Inflammatory macrophage treated with lipopolysaccharide for 4 hours (primary cell): ENCODE data around the gene TMEM184B.
A peak's percentile ranks its signal among the peaks of the same experiment; 100 is the strongest.

Source experiments
- DNase-seq: peaks from one replicate; pipeline ENCODE4 v3.0.0-alpha.2; 2020

TMEM184B gene

DNA sequence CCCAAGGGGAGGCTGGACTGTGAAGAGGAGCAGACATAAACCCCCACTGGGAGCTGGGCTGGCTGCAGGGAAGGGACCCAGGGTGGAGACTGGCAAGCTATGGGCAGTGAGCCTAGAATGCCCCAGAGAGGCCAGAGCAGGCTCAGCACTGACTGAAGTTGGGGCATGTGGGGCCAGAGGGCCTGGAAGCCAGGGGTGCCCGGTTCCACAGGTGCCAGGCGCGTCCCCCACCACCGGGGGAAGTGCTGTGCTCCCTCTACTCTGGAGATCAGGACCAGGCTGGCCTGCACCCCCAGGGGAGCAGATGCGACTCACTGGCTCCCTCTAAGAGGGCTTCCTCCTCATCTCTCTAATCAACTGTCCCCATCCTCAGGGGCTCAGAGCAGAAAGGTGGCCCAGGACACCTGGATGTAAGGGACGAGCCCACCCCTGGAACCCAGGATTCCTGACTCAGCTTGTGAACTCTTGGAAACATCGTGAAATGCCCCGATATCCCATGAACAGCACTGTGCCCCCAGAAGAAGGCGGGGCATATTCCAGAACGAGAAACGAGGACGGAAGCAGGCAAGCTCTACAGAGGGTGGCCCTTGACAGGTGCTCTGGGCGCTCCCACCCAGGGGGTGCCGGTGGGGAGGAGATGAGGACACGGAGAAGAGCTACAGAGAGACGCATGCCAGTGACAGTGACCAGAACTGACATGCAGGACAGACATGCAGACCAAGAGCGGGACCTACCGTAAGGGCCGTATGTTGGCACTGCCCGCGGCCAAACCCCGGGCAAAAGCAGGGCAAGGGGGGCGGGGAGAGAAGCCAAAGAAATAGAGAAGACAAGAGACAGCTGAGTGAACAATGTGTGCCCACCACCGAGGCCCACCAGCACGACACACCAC is 50.7 kb downstream of the TMEM184B start:
- no peak for DNase-seq

DNA sequence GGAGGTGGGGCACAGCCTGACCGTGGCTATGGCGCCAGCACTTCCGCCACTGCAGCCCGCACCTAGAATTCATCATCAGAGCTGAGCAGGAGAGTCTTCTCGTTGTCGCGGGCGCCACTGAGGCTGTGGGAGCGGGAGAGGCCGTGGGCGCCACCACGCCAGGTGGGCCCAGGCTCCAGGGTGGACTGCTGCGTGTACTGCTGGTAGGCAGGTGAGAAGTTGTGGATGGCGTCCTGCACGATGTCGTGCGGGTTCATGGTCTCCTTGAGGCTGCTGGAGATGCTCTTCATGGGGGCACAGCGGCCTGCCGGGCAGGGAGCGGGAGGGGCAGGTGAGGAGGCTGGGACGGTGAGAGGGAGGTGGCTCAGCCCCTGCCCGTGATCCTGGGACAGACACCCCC is 51.4 kb downstream of the TMEM184B start:
- DNase-seq: no peak

GRCh38 chr22:38220653-38221386 is 52.0 kb downstream of the TMEM184B start:
- no peak for DNase-seq

DNA sequence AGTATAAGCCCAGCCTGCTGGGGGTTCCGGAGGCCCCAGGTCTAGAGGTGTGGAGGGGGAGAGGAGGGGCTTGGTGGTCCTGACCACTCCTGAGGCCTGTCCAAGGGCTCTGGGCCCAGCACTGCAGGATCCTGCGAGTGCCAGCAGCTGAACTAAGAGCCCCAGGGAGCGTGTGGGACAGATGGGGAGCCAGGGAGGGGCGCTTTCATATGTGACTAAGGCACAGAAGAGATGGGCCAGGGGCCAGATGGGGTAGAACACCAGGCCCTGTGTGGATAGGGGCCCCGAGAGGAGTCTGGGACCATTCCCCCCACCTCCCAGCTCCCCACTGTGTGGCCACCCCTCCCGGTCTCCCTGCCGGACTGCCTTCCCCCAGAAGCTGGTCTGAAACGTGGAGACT is 52.6 kb downstream of the TMEM184B start:
- no peak for DNase-seq

GRCh38 chr22:38219632-38220031 is 53.2 kb downstream of the TMEM184B start:
- DNase-seq: no peak

GRCh38 chr22:38218661-38219622 is 53.9 kb downstream of the TMEM184B start:
- peak; percentile 92 for DNase-seq

- peak; percentile 66 for DNase-seq
These were observed 57.4 kb downstream of the TMEM184B start for GRCh38 chr22:38215156-38216038.

DNA sequence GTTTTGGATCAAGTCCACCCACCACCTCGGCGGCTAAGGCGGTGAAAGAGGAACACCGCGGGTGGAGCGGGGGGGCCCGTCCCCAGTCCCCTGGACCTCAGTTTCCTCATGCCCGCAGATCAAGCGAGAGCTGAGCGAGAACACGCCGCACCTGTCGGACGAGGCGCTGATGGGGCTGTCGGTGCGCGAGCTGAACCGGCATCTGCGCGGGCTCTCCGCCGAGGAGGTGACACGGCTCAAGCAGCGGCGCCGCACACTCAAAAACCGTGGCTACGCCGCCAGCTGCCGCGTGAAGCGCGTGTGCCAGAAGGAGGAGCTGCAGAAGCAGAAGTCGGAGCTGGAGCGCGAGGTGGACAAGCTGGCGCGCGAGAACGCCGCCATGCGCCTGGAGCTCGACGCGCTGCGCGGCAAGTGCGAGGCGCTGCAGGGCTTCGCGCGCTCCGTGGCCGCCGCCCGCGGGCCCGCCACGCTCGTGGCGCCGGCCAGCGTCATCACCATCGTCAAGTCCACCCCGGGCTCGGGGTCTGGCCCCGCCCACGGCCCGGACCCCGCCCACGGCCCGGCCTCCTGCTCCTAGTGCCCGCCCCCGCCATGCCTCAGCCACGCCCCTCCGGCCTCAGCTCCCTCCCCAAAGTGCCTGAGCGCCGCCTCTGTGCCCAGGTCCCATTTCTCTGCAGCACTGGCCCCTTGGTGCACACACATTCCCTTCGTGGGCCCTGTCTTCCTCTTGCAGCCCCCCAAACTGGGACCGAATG is 58.3 kb downstream of the TMEM184B start:
- peak; percentile 63 for DNase-seq

GRCh38 chr22:38213990-38214301 is 58.9 kb downstream of the TMEM184B start:
- peak; percentile 77 for DNase-seq

DNA sequence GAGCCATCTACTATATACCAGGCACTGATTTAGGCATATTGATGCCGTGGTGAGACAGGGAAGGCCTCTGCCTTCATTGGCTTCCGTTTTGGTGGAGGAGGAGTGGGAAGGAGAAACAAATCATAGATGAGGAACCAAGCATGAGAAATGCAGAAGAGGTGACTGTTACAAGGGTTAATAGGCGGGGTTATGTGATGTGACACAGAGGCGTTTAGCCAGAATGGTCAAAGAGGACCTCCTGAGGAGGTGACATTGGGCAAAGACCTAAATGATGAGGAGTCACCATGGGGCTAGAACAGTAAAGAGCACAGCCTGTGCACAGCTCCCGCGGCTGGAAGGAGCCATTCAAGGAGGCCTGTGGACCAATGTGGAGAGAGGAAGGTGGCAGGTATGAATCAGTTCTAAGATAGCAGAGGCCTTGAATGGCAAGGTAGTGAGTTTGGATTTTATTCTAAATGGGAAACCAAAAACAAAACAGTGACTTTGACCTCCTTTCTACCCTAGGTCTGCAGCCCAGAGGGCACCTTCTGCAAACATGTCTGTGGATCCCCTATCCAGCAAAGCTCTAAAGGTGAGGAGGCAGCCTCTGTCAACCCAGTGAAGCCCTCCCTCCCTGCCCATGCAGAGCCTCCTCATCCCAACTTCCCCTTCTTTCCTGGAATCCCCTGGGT is 59.4 kb downstream of the TMEM184B start:
- peak; percentile 96 for DNase-seq

DNA sequence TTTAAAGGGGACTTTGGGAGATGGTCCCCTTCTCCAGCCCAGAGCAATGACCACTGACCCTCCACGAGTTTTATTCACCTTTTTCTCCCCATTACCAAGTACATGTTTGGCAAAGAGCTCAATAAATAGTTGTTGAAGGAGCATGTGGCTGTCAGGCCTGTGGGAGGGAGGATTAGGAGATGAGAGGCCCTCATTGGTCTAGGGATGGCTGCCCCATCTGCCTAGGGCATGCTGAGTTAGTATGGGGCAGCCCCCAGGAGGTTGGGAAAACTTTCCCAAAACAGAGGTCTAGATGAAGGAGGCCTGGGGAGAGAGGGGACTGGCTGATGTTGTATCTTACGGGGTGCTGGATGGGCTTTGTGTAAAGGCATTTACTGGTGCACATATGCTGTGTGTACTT is 60.4 kb downstream of the TMEM184B start:
- DNase-seq: no peak

- DNase-seq: no peak
These were observed 61.3 kb downstream of the TMEM184B start for GRCh38 chr22:38211556-38211955.

- DNase-seq: peak; percentile 58
These were observed 64.2 kb downstream of the TMEM184B start for GRCh38 chr22:38208551-38208968.

DNA sequence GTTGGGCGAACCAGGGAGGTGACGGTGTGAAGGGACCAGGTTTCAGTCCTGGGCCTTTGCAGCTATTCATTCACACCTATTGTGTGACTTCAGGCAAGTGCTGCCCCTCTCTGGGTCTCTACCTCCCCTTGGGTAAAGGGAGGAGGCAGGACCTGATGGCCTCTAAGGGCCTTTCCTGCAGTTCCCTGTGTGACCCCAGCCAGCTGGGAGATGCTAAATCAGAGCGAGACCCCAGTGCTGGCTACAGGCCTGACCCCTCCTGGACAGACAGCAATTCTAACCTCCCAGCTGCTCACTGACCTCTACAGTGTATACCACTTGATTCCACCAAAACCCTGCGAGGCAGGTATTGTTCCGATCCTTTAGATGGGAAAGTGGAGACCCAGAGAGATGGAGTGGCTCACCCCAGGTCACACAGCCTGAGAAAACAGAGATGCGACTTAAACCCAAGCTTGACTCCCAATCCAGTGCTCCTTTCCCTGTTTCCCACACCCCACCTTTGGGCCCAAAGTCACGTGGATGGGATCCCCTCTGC is 64.8 kb downstream of the TMEM184B start:
- no peak for DNase-seq

- DNase-seq: no peak
These were observed 67.3 kb downstream of the TMEM184B start for GRCh38 chr22:38205261-38206128.

DNA sequence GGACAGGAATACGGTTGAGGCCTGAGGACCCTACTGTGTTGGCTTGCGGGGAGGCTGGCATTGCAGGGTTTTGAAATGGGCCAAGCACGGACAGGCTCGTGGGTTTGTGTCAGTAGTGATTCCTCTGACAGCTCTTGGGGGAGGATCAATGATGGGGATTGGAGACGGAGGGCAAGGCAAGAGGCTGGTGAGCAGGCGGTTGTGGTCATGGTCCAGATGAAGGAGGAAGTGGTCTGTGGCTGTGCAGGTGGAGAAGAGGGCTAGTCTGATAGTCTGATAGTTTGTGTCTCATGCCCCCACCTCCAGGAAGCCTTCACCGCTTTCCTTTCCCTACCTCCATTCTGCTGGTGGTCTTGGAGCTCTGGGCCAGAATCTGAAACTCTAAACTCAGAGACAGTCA is 68.0 kb downstream of the TMEM184B start:
- DNase-seq: no peak

- peak; percentile 59 for DNase-seq
These were observed 68.8 kb downstream of the TMEM184B start for GRCh38 chr22:38203855-38204514.

GRCh38 chr22:38203090-38203810 is 69.6 kb downstream of the TMEM184B start:
- peak; percentile 55 for DNase-seq
